Panc1 (cell line): ENCODE measurements around the gene HMX1.

Experiments used
- POLR2AphosphoS5 ChIP-seq: IDR thresholded peaks from 2 replicates; pipeline ENCODE4 v1.6.1; 2012; ENCODE audit warnings: mild to moderate bottlenecking, low read depth, low read length, moderate library complexity
- SIN3A ChIP-seq: IDR thresholded peaks from 2 replicates; pipeline ENCODE4 v1.6.1; 2012; ENCODE audit warnings: low read depth, mild to moderate bottlenecking, low read length, moderate library complexity, borderline replicate concordance; ENCODE audit not compliant: insufficient read depth
- TF ChIP-seq, protein P1 (sequence below): fragments of 450-650 bp; IDR thresholded peaks from 2 replicates; pipeline ENCODE4 v1.5.1; 2017; ENCODE audit warnings: mild to moderate bottlenecking
- TF ChIP-seq, protein P2 (sequence below), 2 experiments: IDR thresholded peaks; 2 replicates each; pipeline ENCODE4 v1.6.1; 2011 to 2012; ENCODE audit warnings: low read depth in 2 of 2, control low read depth in 1 of 2, low read length in 1 of 2, mild to moderate bottlenecking in 1 of 2, moderate library complexity in 1 of 2; ENCODE audit not compliant: insufficient read depth in 1 of 2

DNA sequence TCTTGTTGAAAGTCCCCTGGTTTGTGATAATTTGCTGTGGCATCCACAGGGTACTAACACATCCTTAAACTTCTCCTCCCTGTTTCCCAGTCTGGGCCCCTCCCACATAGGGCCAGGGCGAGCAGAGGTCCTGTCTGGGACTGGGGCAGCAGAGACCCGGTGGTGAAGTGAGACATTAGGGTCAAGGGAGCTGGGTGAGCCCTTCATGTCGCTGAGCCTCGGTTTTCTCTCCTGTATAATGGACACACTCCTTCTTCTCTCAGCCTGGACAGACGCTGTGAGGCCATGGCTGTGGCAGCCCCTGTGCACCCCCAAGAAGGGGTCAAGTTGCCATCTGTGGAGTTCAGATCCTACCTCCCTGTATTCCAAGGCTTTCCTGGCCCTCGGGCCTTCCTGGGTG is 33.0 kb upstream of the HMX1 start:
- TF ChIP-seq, protein P1, sequence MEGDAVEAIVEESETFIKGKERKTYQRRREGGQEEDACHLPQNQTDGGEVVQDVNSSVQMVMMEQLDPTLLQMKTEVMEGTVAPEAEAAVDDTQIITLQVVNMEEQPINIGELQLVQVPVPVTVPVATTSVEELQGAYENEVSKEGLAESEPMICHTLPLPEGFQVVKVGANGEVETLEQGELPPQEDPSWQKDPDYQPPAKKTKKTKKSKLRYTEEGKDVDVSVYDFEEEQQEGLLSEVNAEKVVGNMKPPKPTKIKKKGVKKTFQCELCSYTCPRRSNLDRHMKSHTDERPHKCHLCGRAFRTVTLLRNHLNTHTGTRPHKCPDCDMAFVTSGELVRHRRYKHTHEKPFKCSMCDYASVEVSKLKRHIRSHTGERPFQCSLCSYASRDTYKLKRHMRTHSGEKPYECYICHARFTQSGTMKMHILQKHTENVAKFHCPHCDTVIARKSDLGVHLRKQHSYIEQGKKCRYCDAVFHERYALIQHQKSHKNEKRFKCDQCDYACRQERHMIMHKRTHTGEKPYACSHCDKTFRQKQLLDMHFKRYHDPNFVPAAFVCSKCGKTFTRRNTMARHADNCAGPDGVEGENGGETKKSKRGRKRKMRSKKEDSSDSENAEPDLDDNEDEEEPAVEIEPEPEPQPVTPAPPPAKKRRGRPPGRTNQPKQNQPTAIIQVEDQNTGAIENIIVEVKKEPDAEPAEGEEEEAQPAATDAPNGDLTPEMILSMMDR: no peak
- TF ChIP-seq POLR2AphosphoS5 (no peak), SIN3A (no peak)
- TF ChIP-seq, protein P2, sequence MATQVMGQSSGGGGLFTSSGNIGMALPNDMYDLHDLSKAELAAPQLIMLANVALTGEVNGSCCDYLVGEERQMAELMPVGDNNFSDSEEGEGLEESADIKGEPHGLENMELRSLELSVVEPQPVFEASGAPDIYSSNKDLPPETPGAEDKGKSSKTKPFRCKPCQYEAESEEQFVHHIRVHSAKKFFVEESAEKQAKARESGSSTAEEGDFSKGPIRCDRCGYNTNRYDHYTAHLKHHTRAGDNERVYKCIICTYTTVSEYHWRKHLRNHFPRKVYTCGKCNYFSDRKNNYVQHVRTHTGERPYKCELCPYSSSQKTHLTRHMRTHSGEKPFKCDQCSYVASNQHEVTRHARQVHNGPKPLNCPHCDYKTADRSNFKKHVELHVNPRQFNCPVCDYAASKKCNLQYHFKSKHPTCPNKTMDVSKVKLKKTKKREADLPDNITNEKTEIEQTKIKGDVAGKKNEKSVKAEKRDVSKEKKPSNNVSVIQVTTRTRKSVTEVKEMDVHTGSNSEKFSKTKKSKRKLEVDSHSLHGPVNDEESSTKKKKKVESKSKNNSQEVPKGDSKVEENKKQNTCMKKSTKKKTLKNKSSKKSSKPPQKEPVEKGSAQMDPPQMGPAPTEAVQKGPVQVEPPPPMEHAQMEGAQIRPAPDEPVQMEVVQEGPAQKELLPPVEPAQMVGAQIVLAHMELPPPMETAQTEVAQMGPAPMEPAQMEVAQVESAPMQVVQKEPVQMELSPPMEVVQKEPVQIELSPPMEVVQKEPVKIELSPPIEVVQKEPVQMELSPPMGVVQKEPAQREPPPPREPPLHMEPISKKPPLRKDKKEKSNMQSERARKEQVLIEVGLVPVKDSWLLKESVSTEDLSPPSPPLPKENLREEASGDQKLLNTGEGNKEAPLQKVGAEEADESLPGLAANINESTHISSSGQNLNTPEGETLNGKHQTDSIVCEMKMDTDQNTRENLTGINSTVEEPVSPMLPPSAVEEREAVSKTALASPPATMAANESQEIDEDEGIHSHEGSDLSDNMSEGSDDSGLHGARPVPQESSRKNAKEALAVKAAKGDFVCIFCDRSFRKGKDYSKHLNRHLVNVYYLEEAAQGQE (IDR thresholded peaks at IDR 0.05; ENCODE audit: insufficient read depth in 1 of 2, low read depth in 2 of 2, low read length in 1 of 2): no peak
